AG10803 (cell line): ENCODE measurements around the gene MYO9A.

Experiments
- DNase-seq: peaks from one replicate; pipeline ENCODE4 v3.0.0; 2010; ENCODE audit warnings: low read depth
- H3K4me3 ChIP-seq: 2 replicates; pipeline ENCODE4 v1.5.1; 2011; ENCODE audit warnings: mild to moderate bottlenecking, low read length, control low read depth
- CTCF ChIP-seq: conservative IDR thresholded peaks from 2 replicates; pipeline ENCODE4 v1.5.1; 2011; ENCODE audit warnings: mild to moderate bottlenecking, low read length, control low read depth, inconsistent platforms

The MYO9A gene

GRCh38 chr15:72161361-72162132 lies 43.6 kb upstream of the MYO9A start:
- DNase-seq: no peak
- no peak overlapping the region for H3K4me3 ChIP-seq
- TF ChIP-seq CTCF: no peak

- no peak overlapping the region for H3K4me3 ChIP-seq
- DNase-seq: no peak
- TF ChIP-seq CTCF: no peak
These were observed 42.8 kb upstream of the MYO9A start for GRCh38 chr15:72160696-72161245.

- no peak for TF ChIP-seq CTCF
- no peak for DNase-seq
- no peak overlapping the region for H3K4me3 ChIP-seq
These were observed 39.0 kb upstream of the MYO9A start for GRCh38 chr15:72156928-72157327.

GRCh38 chr15:72155635-72156616 lies 38.0 kb upstream of the MYO9A start:
- TF ChIP-seq CTCF: peak; percentile 95
- peak; percentile 74 for DNase-seq
- peak overlapping the region; percentile 64 for H3K4me3 ChIP-seq

GRCh38 chr15:72155003-72155621 lies 37.2 kb upstream of the MYO9A start:
- DNase-seq: peak; percentile 37
- H3K4me3 ChIP-seq: peak overlapping the region; percentile 64
- no peak for TF ChIP-seq CTCF

- TF ChIP-seq CTCF: no peak
- no peak overlapping the region for H3K4me3 ChIP-seq
- DNase-seq: no peak
These were observed 36.4 kb upstream of the MYO9A start for GRCh38 chr15:72154316-72154715.
